ENCODE results near the gene FZD10.

GRCh38 chr12:130142736-130143135 lies 19.5 kb upstream of the FZD10 start:
- TF ChIP-seq CTCF (optimal IDR thresholded peaks at IDR 0.05 in 1 of 3, IDR thresholded peaks at IDR 0.05 in 1 of 3, conservative IDR thresholded peaks at IDR 0.05 in 1 of 3; ENCODE audit: extremely low read depth in 1 of 3, insufficient read depth in 2 of 3, low read length in 3 of 3) = no peak
- no peak for TF ChIP-seq EZH2 (IDR thresholded peaks at IDR 0.05; ENCODE audit: low read length)

Data from keratinocyte (primary cell).